Neural cell (in vitro differentiated cells): Measurements from ENCODE around the gene ORC5. TPM values are rescaled to one million over a fixed set of nuclear protein-coding genes. Genes with fewer than 3 reads are reported as not detected.

Source experiments
- H2AFZ ChIP-seq: fragments of 200-600, 300-800 bp; sonication (generic), shearing (Covaris generic); 2 replicates; pipeline ENCODE4 v1.6.0; 2014; ENCODE audit warnings: low read depth, mild to moderate bottlenecking, antibody characterized with exemption, low read length, moderate library complexity
- H3F3A ChIP-seq: fragments of 200-600 bp; shearing (Covaris generic); 2 replicates; pipeline ENCODE4 v1.6.1; 2016; ENCODE audit warnings: mild to moderate bottlenecking, moderate library complexity, mixed read lengths, antibody characterized with exemption, low read length; ENCODE audit not compliant: insufficient read depth, poor library complexity, severe bottlenecking
- H3K27ac ChIP-seq: fragments of 200-600, 300-800 bp; sonication (generic), shearing (Covaris generic); 2 replicates; pipeline ENCODE4 v1.5.1; 2014; ENCODE audit warnings: mild to moderate bottlenecking, low read length, moderate library complexity
- H3K27me3 ChIP-seq: fragments of 300-800, 200-600 bp; sonication (generic), shearing (Covaris generic); 2 replicates; pipeline ENCODE4 v1.6.0; 2014; ENCODE audit warnings: mild to moderate bottlenecking, low read depth, low read length, moderate library complexity; ENCODE audit not compliant: insufficient read depth
- H3K36me3 ChIP-seq: fragments of 300-800, 200-600 bp; sonication (generic), shearing (Covaris generic); 2 replicates; pipeline ENCODE4 v1.5.1; 2014; ENCODE audit warnings: mild to moderate bottlenecking, antibody characterized with exemption, low read length, moderate library complexity; ENCODE audit not compliant: insufficient read depth
- H3K4me2 ChIP-seq: fragments of 300-800, 200-600 bp; sonication (generic), shearing (Covaris generic); 2 replicates; pipeline ENCODE4 v1.6.0; 2014; ENCODE audit warnings: mild to moderate bottlenecking, low read length
- H3K4me3 ChIP-seq: fragments of 300-800, 200-600 bp; sonication (generic), shearing (Covaris generic); 2 replicates; pipeline ENCODE4 v1.5.1; 2014; ENCODE audit warnings: mild to moderate bottlenecking, low read length, moderate library complexity
- H3K79me2 ChIP-seq: fragments of 200-600 bp; shearing (Covaris generic); replicated peaks from 2 replicates; pipeline ENCODE4 v1.6.0; 2014; ENCODE audit warnings: mild to moderate bottlenecking, low read length, moderate library complexity; ENCODE audit not compliant: insufficient read depth
- H3K9ac ChIP-seq: fragments of 300-800, 200-600 bp; sonication (generic), shearing (Covaris generic); 2 replicates; pipeline ENCODE4 v1.6.1; 2016; ENCODE audit warnings: mild to moderate bottlenecking, low read length, mixed read lengths
- H3K9me2 ChIP-seq: fragments of 200-600 bp; shearing (Covaris generic); 2 replicates; pipeline ENCODE4 v1.6.1; 2016; ENCODE audit warnings: mild to moderate bottlenecking, low read length, mixed read lengths; ENCODE audit not compliant: insufficient read depth
- H3K9me3 ChIP-seq: fragments of 200-600, 300-800 bp; sonication (generic), shearing (Covaris generic); 2 replicates; pipeline ENCODE4 v1.6.1; 2016; ENCODE audit warnings: mild to moderate bottlenecking, mixed run types, low read length, moderate library complexity, mixed read lengths
- H4K20me1 ChIP-seq: fragments of 200-600 bp; shearing (Covaris generic); 2 replicates; pipeline ENCODE4 v1.6.1; 2016; ENCODE audit warnings: mild to moderate bottlenecking, mixed run types; ENCODE audit not compliant: insufficient read depth
- EP300 ChIP-seq: fragments of 450-650 bp; conservative IDR thresholded peaks from 2 replicates; pipeline ENCODE4 v1.6.1; 2014; ENCODE audit warnings: antibody characterized with exemption, mild to moderate bottlenecking, moderate library complexity; ENCODE audit not compliant: poor library complexity, severe bottlenecking
- MXI1 ChIP-seq: fragments of 450-650 bp; conservative IDR thresholded peaks from 2 replicates; pipeline ENCODE4 v1.6.1; 2014; ENCODE audit warnings: antibody characterized with exemption, mild to moderate bottlenecking; ENCODE audit not compliant: poor library complexity, severe bottlenecking
- POLR2AphosphoS5 ChIP-seq: IDR thresholded peaks from 2 replicates; pipeline ENCODE4 v1.6.1; 2012
- RAD21 ChIP-seq: fragments of 450-650 bp; conservative IDR thresholded peaks from 2 replicates; pipeline ENCODE4 v1.6.1; 2014; ENCODE audit warnings: antibody characterized with exemption, mild to moderate bottlenecking, moderate library complexity
- SMC3 ChIP-seq: fragments of 450-650 bp; conservative IDR thresholded peaks from 2 replicates; pipeline ENCODE4 v1.6.1; 2014; ENCODE audit warnings: antibody characterized with exemption, mild to moderate bottlenecking, moderate library complexity; ENCODE audit not compliant: poor library complexity
- TAF1 ChIP-seq: IDR thresholded peaks from 2 replicates; pipeline ENCODE4 v1.6.1; 2012; ENCODE audit warnings: low read depth
- polyA plus RNA-seq: library from polyadenylated mRNA; depleted of rRNA; stranded (reverse); fragments of >200 nt; gene quantifications from 2 replicates; pipeline ENCODE4 v1.2.3, GENCODE V29; 2014
- TF ChIP-seq, protein P1 (sequence below): fragments of 450-650 bp; IDR thresholded peaks from 2 replicates; pipeline ENCODE4 v1.5.1; 2014; ENCODE audit warnings: antibody characterized with exemption, mild to moderate bottlenecking, moderate library complexity; ENCODE audit not compliant: poor library complexity, severe bottlenecking
- TF ChIP-seq, protein P2 (sequence below): IDR thresholded peaks from 2 replicates; pipeline ENCODE4 v1.6.1; 2012; ENCODE audit warnings: borderline replicate concordance

Gene ORC5
- polyA plus RNA-seq, 1 donor from 2014 or later, result 23.4 TPM

DNA sequence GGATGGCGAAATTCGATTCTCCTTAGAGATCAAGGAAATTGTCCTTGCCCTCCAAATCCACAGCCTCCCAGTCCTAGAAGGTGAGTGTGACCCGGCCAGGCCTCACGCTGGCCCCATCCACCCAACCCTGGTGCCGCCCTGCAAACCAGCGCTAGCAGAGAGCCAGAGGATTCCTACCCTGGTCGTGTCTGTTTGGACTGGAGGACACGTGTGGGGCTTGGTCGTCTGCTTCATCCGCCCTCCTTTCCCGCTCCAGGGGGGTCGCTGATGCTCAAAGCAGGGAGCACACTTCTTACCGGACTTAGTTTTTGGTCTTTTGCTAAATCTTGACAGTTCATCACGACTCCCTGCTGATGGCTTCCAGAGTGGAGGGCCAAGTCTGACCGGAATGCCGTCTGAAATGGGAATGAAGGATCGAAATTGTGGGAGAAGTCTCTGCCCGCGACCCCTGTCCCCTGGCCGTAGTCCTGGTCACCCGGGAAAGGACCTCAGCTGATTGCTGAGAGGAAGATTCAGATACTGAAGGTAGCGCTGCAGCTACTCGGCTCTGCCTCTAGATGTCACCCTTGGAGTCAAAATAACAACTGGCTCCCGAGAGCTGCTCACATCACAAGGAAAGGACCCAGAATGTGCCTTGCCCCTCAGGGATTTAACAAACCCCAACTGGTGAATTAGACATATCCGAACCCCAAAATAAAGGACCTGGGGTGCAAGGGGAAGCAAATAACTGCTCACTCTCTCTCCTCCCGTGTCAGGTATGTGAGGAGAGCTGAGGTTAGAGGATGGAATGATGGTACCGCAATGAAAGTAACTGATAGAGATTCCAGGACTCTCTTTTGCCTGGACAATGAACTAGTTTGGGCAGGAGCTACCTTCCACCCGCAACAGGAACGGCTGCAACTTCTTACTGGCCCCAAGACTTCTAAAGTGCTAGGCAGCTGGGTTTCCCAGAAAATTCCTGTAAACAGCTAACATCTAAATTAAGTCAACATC lies 23.5 kb upstream of the ORC5 start:
- no peak overlapping the region for H3K4me2 ChIP-seq
- no peak overlapping the region for H3K4me3 ChIP-seq
- no peaks in the 10 kb centered on the region for H3K27me3 ChIP-seq
- H3K9me2 ChIP-seq, result no peaks in the 10 kb centered on the region
- H3K9ac ChIP-seq, result no peak overlapping the region
- no peaks in the 10 kb centered on the region for H3K36me3 ChIP-seq
- TF ChIP-seq, protein P1, sequence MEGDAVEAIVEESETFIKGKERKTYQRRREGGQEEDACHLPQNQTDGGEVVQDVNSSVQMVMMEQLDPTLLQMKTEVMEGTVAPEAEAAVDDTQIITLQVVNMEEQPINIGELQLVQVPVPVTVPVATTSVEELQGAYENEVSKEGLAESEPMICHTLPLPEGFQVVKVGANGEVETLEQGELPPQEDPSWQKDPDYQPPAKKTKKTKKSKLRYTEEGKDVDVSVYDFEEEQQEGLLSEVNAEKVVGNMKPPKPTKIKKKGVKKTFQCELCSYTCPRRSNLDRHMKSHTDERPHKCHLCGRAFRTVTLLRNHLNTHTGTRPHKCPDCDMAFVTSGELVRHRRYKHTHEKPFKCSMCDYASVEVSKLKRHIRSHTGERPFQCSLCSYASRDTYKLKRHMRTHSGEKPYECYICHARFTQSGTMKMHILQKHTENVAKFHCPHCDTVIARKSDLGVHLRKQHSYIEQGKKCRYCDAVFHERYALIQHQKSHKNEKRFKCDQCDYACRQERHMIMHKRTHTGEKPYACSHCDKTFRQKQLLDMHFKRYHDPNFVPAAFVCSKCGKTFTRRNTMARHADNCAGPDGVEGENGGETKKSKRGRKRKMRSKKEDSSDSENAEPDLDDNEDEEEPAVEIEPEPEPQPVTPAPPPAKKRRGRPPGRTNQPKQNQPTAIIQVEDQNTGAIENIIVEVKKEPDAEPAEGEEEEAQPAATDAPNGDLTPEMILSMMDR, result peak; percentile 93
- TF ChIP-seq SMC3, result peak; percentile 95
- TF ChIP-seq EP300, result no peak
- TF ChIP-seq RAD21, result peak; percentile 92
- no peak for TF ChIP-seq TAF1
- no peaks in the 10 kb centered on the region for H3F3A ChIP-seq
- H3K9me3 ChIP-seq, result no peaks in the 10 kb centered on the region
- H4K20me1 ChIP-seq, result no peaks in the 10 kb centered on the region
- no peaks in the 10 kb centered on the region for H3K79me2 ChIP-seq
- H2AFZ ChIP-seq, result no peak overlapping the region
- no peak overlapping the region for H3K27ac ChIP-seq

DNA sequence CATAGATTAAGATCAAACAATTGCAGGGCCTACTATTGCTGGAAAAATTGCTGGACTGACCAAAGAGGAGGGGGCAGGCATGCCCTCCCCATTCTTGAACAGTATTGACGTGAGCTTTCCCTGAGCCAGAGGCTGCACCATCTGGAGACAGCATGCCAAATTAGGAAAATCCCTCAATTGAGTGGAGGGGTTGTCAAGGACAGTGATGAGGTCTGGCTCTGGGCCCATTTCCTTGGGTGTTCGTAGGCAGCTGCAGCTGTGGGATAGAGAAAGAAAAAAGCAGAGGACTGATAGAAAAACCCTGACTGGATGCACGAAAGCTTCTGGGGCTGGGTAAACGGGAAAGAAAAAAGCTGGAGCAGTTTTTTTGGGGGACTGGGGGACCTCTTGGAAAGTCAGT lies 22.8 kb upstream of the ORC5 start:
- Histone ChIP-seq H2AFZ (no peak overlapping the region), H4K20me1 (no peaks in the 10 kb centered on the region), H3K27ac (no peak overlapping the region), H3F3A (no peaks in the 10 kb centered on the region), H3K9me3 (no peaks in the 10 kb centered on the region), H3K27me3 (no peaks in the 10 kb centered on the region), H3K79me2 (no peaks in the 10 kb centered on the region), H3K9me2 (no peaks in the 10 kb centered on the region), H3K4me3 (no peak overlapping the region), H3K9ac (no peak overlapping the region), H3K4me2 (no peak overlapping the region), H3K36me3 (no peaks in the 10 kb centered on the region)
- TF ChIP-seq, protein P1, result no peak
- TF ChIP-seq POLR2AphosphoS5, result no peak
- no peak for TF ChIP-seq MXI1
- TF ChIP-seq RAD21, result no peak
- TF ChIP-seq, protein P2, sequence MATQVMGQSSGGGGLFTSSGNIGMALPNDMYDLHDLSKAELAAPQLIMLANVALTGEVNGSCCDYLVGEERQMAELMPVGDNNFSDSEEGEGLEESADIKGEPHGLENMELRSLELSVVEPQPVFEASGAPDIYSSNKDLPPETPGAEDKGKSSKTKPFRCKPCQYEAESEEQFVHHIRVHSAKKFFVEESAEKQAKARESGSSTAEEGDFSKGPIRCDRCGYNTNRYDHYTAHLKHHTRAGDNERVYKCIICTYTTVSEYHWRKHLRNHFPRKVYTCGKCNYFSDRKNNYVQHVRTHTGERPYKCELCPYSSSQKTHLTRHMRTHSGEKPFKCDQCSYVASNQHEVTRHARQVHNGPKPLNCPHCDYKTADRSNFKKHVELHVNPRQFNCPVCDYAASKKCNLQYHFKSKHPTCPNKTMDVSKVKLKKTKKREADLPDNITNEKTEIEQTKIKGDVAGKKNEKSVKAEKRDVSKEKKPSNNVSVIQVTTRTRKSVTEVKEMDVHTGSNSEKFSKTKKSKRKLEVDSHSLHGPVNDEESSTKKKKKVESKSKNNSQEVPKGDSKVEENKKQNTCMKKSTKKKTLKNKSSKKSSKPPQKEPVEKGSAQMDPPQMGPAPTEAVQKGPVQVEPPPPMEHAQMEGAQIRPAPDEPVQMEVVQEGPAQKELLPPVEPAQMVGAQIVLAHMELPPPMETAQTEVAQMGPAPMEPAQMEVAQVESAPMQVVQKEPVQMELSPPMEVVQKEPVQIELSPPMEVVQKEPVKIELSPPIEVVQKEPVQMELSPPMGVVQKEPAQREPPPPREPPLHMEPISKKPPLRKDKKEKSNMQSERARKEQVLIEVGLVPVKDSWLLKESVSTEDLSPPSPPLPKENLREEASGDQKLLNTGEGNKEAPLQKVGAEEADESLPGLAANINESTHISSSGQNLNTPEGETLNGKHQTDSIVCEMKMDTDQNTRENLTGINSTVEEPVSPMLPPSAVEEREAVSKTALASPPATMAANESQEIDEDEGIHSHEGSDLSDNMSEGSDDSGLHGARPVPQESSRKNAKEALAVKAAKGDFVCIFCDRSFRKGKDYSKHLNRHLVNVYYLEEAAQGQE, result no peak
